Pancreas (tissue), 10 donors: ENCODE measurements around the gene CDH4. TPM values are rescaled to one million over a fixed set of nuclear protein-coding genes. Genes with fewer than 3 reads are reported as not detected.

Source experiments
- ATAC-seq, 4 donors: fragments of 200-7000 bp; cut with Tn5 transposase; one replicate each; pipeline versions ENCODE4 v1.8.0 to v1.9.1; 2020; ENCODE audit warnings: mild to moderate bottlenecking in 4 of 4, moderate library complexity in 4 of 4
- DNase-seq, 6 donors: peaks; one replicate each; pipeline ENCODE4 v3.0.0-alpha.2; 2020
- FAIRE-seq: peaks from 2 replicates; lab custom pipeline; 2012; peaks lifted over from hg19 to GRCh38; lab: Jason Lieb, UNC
- H3K27ac ChIP-seq, 4 donors: fragments of 200-600 bp; sonication (generic); 1 replicate in 3 of 4; 2 replicates in 1 of 4; pipeline versions ENCODE4 v1.5.0 to v1.8.0; 2020
- H3K27me3 ChIP-seq, 4 donors: fragments of 200-600 bp; one replicate each; pipeline ENCODE4 v1.8.0; 2021
- H3K36me3 ChIP-seq, 3 donors: fragments of 200-600 bp; sonication (generic) in 1 of 3; one replicate each; pipeline versions ENCODE4 v1.5.0 to v1.8.0; 2020 to 2021
- H3K4me1 ChIP-seq, 3 donors: fragments of 200-600 bp; one replicate each; pipeline ENCODE4 v1.8.0; 2021
- H3K4me3 ChIP-seq, 4 donors: fragments of 200-600 bp; sonication (generic) in 2 of 4; one replicate each; pipeline versions ENCODE4 v1.5.0 to v1.8.0; 2020 to 2021
- H3K9me3 ChIP-seq, 4 donors: fragments of 200-600 bp; one replicate each; pipeline ENCODE4 v1.8.0; 2021
- WGBS, 2 donors: extraction: QIAGEN DNeasy Blood & Tissue Kit; methylation state at CpG; one replicate each; pipeline ENCODE4 v1.1.7; 2013; 5-methylcytosine and 5-hydroxymethylcytosine counted together
- intact Hi-C, 3 donors: fragments of 100-400 bp; cut with DNase I; formaldehyde crosslinking; loops; one replicate each; pipeline versions ENCODE4 v1.11.1 to v1.14.2; 2022
- polyA plus RNA-seq, 2 donors: library from polyadenylated mRNA; stranded (reverse); fragments of 200-250 nt; gene quantifications; one replicate each; pipeline ENCODE4 v1.2.3, GENCODE V29; 2013
- total RNA-seq, 6 donors: library from RNA; stranded (reverse); fragmentation: NEBNext Ultra II Directional in 4 of 6; extraction: Animal tissue kit (Norgen Biotek cat#: 25700) in 4 of 6; gene quantifications; one replicate each; pipeline versions ENCODE4 v1.2.1 to v1.2.4, GENCODE V29; 2021 to 2023
- TF ChIP-seq, protein P1 (sequence below), 4 donors: fragments of 200-600 bp; sonication (generic) in 3 of 4; IDR thresholded peaks; one replicate each; pipeline versions ENCODE4 v1.5.0 to v1.8.0; 2021; ENCODE audit warnings: antibody characterized with exemption in 4 of 4
- donor health status: healthy with polysubstance abuse.
- donor health status: DM: no; HTN: no; CAD: no; lungs with moderate emphysema.
- donor health status: DM: no; HTN: no; CAD: no.
- donor health status: control.
- donor health status: control.
- donor health status: Bipolar disorder and iron deficiency.
- donor health status: DM: yes; HTN: yes; CAD: no.
- donor health status: DM: no; HTN: no; CAD: no.
- donor health status: DM: no; HTN: no; CAD: no.
- donor health status: DM: yes; HTN: yes; CAD: no.

CDH4 gene
- total and polyA plus RNA-seq, 8 donors, result 0.04 to 1.4 (median 0.27) TPM

DNA sequence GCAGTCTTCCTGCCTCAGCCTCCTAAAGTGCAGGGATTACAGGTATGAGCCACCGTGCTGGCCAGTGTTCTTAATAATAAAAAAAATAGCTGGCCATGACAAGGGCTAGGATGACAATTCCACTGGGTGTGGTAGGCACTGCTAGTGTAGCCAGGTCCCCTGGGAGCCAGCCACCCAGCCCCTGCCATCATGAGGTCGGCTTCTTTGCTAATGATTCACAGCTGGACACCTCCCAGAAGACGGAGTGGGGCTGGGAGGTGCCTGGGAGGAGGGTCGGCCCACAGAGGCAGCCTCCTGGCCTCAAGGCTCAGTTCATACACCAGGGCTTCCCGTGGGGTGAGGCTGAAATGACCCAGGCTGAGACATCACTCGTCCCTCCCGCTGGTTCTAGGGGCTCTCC is 583.2 kb downstream of the CDH4 start:
- ATAC-seq, result no peak
- H3K27me3 ChIP-seq, result no peaks in the 10 kb centered on the region
- FAIRE-seq, result no peak
- no peak overlapping the region for H3K4me3 ChIP-seq
- TF ChIP-seq, protein P1, sequence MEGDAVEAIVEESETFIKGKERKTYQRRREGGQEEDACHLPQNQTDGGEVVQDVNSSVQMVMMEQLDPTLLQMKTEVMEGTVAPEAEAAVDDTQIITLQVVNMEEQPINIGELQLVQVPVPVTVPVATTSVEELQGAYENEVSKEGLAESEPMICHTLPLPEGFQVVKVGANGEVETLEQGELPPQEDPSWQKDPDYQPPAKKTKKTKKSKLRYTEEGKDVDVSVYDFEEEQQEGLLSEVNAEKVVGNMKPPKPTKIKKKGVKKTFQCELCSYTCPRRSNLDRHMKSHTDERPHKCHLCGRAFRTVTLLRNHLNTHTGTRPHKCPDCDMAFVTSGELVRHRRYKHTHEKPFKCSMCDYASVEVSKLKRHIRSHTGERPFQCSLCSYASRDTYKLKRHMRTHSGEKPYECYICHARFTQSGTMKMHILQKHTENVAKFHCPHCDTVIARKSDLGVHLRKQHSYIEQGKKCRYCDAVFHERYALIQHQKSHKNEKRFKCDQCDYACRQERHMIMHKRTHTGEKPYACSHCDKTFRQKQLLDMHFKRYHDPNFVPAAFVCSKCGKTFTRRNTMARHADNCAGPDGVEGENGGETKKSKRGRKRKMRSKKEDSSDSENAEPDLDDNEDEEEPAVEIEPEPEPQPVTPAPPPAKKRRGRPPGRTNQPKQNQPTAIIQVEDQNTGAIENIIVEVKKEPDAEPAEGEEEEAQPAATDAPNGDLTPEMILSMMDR (IDR thresholded peaks at IDR 0.05), result no peak
- intact Hi-C loops, result no loop called here
- no peak overlapping the region for H3K27ac ChIP-seq
- WGBS, 2 donors, result 41 to 42% methylated on average over 7 of the region's 7 CpGs
- H3K4me1 ChIP-seq, result no peaks in the 10 kb centered on the region
- peak in 2 of 6 donors; percentile 1 to 34 for DNase-seq
- H3K36me3 ChIP-seq, result no peaks in the 10 kb centered on the region
- no peaks in the 10 kb centered on the region for H3K9me3 ChIP-seq

DNA sequence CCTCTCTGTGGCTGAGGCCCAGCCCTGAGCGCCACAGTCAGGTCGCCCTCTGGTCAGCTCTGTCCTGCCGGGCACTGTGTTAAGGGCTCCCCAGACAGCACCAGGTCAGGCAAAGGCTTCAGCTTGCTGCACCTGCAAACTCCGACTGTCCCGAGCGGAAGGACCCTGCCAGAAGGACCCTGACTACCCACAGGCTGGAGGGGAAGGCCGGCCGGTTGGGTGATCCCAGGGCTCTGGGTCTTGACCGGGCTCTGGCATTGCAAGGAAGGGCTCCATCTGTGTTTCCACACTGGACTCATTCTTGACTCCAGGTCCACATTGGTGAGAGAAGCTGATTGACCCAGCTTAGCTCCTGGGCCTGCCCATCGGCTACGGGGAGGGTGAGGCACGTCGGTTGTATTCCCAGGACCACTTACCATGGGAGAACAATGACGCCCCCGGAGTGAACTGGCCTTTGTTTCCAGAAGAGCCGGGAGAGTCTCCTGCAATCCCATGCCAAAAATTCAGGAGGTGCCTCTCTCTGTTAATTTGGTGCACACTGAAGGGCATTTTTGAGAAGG is 583.8 kb downstream of the CDH4 start:
- H3K27me3 ChIP-seq, result no peaks in the 10 kb centered on the region
- 67 to 77% methylated on average over 16 of the region's 16 CpGs for WGBS, 2 donors
- no peaks in the 10 kb centered on the region for H3K36me3 ChIP-seq
- no peak for ATAC-seq
- TF ChIP-seq, protein P1 (IDR thresholded peaks at IDR 0.05), result no peak
- no peaks in the 10 kb centered on the region for H3K4me1 ChIP-seq
- peak in 2 of 6 donors; percentile 8 to 30 for DNase-seq
- no peaks in the 10 kb centered on the region for H3K9me3 ChIP-seq
- no peak overlapping the region for H3K27ac ChIP-seq
- H3K4me3 ChIP-seq, result no peak overlapping the region
- intact Hi-C loops, result no loop called here
- no peak for FAIRE-seq

DNA sequence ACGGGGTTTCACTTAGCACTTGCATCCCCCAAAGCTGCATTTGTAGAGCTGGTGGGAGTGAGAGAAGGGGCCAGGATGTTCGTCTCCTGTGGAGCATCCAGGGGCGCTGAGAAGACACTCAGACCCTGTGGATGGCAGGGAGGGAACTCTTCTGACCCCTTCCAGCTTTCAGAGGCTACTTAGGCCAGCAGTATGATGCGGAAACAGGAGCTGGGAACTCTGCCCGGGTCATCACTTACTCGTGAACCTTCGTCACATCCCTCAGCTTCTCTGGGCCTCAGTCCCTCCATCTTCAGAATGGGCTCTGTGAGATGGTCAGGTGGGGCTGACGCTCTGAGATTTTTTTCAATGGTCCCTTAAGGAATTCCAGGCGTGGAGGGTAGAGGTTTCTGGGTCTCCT is 585.1 kb downstream of the CDH4 start:
- TF ChIP-seq, protein P1 (IDR thresholded peaks at IDR 0.05), result no peak
- ATAC-seq, result no peak
- H3K9me3 ChIP-seq, result no peaks in the 10 kb centered on the region
- no peak overlapping the region for H3K4me3 ChIP-seq
- 43 to 70% methylated on average over 9 of the region's 9 CpGs for WGBS, 2 donors
- no peak overlapping the region for H3K27ac ChIP-seq
- H3K4me1 ChIP-seq, result no peaks in the 10 kb centered on the region
- intact Hi-C loops, result no loop called here
- peak in 1 of 6 donors; percentile 3 for DNase-seq
- H3K27me3 ChIP-seq, result no peaks in the 10 kb centered on the region
- no peak for FAIRE-seq
- H3K36me3 ChIP-seq, result no peaks in the 10 kb centered on the region

DNA sequence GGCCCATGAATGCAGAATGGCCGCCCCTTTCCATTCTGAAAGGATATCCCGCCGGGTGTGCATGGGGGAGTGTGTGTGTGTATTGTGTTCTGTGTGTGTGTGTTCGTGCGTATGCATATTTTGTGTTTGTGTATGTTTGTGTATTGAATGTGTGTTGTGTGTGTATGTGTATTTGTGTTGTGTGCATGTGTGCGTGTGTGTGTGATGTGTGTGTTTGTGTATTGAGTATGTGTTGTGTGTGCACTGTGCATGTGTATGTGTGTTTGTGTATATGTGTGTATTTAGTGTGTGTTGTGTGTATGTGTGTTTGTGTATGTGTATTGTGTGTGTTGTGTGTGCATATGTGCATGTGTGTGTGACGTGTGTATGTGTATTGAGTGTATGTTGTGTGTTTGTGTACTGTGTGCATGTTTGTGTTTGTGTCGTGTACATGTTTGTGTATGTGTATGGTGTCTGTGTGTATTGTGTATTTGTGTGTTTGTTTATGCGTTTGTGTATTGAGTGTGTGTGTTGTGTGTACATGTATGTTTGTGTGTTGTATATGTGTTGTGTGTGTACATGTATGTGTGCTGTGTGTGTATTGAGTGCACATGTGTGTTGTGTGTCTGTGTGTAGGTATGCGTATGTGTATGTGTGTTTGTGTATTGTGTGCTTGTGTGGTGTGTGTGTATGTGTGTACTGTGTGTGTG is 587.3 kb downstream of the CDH4 start:
- Histone ChIP-seq H3K27me3 (no peaks in the 10 kb centered on the region), H3K4me3 (no peak overlapping the region), H3K36me3 (no peaks in the 10 kb centered on the region), H3K4me1 (no peaks in the 10 kb centered on the region), H3K9me3 (no peaks in the 10 kb centered on the region), H3K27ac (no peak overlapping the region)
- 70 to 83% methylated on average over 10 of the region's 10 CpGs for WGBS, 2 donors
- intact Hi-C loops, result no loop called here
- no peak for FAIRE-seq
- no peak for ATAC-seq
- no peak for DNase-seq
- TF ChIP-seq, protein P1 (IDR thresholded peaks at IDR 0.05), result no peak
